Measurements from ENCODE around the gene FAM50A.

DNA sequence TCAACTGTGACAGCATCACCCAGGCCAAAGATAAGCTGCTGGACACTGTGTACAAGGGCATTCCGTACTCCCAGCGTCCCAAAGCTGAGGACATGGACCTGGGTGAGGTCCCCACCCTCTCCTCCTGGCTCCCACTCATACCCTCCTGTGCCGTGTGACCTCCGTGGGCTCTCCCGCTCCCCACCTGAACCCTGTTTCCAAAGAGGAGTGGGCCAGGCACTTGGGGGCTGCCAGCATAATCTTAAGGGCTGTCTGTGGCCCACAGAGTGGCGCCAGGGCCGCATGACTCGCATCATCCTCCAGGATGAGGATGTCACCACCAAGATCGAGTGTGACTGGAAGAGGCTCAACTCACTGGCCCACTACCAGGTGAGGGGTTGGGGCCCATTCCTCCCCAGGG is 25.2 kb downstream of the FAM50A start:
- TF ChIP-seq, protein P1, sequence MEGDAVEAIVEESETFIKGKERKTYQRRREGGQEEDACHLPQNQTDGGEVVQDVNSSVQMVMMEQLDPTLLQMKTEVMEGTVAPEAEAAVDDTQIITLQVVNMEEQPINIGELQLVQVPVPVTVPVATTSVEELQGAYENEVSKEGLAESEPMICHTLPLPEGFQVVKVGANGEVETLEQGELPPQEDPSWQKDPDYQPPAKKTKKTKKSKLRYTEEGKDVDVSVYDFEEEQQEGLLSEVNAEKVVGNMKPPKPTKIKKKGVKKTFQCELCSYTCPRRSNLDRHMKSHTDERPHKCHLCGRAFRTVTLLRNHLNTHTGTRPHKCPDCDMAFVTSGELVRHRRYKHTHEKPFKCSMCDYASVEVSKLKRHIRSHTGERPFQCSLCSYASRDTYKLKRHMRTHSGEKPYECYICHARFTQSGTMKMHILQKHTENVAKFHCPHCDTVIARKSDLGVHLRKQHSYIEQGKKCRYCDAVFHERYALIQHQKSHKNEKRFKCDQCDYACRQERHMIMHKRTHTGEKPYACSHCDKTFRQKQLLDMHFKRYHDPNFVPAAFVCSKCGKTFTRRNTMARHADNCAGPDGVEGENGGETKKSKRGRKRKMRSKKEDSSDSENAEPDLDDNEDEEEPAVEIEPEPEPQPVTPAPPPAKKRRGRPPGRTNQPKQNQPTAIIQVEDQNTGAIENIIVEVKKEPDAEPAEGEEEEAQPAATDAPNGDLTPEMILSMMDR (IDR thresholded peaks at IDR 0.05), result no peak
- no peak for TF ChIP-seq POLR2A (IDR thresholded peaks at IDR 0.05)

All from esophagus squamous epithelium (tissue), 4 donors.